ENCODE data around the gene CDH6. TPM values are rescaled to one million over a fixed set of nuclear protein-coding genes. Genes with fewer than 3 reads are reported as not detected.

CDH6 gene
- total RNA-seq, 2 donors from 2014 or later: 3.2 to 15.9 TPM

DNA sequence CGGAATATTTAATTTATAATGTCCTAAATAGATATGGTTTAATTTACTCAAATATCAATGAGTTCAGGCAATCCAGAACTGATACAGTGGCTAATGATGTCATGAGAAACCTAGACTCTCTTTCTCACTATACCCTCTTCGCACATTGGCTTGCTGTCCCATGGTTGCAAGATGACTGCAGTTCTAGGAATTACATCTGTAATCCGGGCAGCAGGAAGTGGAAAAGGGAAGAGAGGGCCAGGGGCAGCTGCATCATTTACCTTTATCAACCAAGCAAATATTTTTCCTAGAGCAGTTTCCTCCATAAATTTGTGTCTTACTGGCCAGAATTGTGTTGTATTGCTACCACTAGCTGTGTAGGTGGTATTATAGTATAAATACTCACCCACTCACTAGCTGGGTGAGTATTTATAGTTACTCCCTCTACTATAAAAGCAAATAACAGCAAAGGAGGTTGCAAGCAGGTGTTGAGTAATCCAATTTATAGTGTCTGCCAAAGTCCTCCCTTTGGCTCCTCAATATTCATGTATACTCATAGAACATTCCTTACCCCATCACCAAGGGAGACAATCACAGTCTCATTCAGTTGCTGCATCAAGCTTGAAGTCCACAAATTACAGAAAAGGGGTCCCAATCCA lies 169.6 kb downstream of the CDH6 start:
- no peak overlapping the region for H3K4me3 ChIP-seq
- H3K27me3 ChIP-seq (replicated peaks; ENCODE audit: insufficient read depth): no peaks in the 10 kb centered on the region
- no peak for DNase-seq (ENCODE audit: low spot score)
- TF ChIP-seq CTCF (IDR thresholded peaks at IDR 0.05): no peak
- no peaks in the 10 kb centered on the region for H3K4me1 ChIP-seq (ENCODE audit: control insufficient read depth in 1 of 2, low read depth in 2 of 2)
- no peaks in the 10 kb centered on the region for H3K36me3 ChIP-seq
- no peak for ATAC-seq (ENCODE audit: insufficient number of reproducible peaks, low FRiP score, low read depth)
- no peaks in the 10 kb centered on the region for H3K9me3 ChIP-seq
- no peak overlapping the region for H3K27ac ChIP-seq

DNA sequence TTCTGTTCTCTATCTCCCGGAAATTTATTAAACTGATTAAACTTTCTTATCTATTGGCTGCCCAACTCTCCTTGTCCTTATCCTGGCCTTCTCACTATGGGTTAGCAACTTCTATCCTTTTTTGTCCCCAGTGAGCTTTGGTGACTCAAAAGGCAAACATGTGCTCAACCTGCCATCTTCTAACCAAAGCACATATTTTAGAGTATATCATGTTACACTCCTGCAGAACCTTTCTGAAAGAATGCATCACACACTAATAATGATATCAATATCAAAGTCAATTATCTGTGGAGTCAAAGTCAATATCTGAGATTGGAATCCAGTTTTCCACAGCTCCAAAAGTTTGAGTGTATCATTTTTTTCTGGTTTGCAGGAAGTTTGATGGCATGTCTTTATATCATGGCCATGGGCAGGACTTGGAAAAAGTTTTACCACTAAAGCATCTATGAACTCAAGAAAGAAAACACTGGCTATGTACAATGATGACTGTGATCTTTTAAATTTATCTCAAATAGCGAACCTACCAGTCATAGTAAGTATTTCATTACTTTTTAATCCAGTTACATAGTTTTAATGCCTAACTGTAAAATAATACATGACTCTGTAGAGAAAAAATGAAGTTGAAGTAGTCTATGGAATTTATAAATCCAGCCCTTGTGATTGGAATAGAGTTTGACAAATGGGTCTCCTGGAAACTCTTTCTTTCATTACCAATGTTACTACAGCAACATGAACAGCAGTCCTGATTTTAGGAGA lies 171.6 kb downstream of the CDH6 start:
- H3K4me1 ChIP-seq (ENCODE audit: control insufficient read depth in 1 of 2, low read depth in 2 of 2): no peaks in the 10 kb centered on the region

DNA sequence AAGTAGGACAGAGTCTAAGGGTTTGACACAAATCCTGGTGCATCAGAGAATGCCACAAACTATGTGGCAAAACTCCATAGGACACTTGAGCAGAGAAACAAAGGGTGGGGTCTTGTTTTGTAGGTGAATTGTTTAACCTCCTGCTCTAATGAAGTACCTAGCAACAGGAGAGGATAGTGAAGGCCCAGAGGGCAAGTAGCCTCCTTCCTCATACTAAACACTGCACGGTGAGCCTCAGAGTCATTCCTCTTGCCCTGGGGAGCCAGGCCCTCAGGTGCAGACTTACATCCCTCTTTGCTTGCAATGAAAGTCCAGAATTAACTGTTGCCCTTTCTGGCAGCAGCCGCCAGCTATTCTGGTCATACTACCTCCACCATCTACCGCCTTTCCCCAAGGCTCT lies 172.3 kb downstream of the CDH6 start:
- no peak for TF ChIP-seq CTCF (IDR thresholded peaks at IDR 0.05)
- Histone ChIP-seq H3K27ac (no peak overlapping the region), H3K9me3 (no peaks in the 10 kb centered on the region), H3K4me1 (ENCODE audit: control insufficient read depth in 1 of 2, low read depth in 2 of 2) (no peaks in the 10 kb centered on the region), H3K27me3 (replicated peaks; ENCODE audit: insufficient read depth) (no peaks in the 10 kb centered on the region), H3K36me3 (no peaks in the 10 kb centered on the region), H3K4me3 (no peak overlapping the region)
- DNase-seq (ENCODE audit: low spot score): no peak
- no peak for ATAC-seq (ENCODE audit: insufficient number of reproducible peaks, low FRiP score, low read depth)

More for the DNA sequence above, 171.6 kb downstream of the CDH6 start:
- no peak for TF ChIP-seq CTCF (IDR thresholded peaks at IDR 0.05)
- no peak overlapping the region for H3K27ac ChIP-seq
- H3K36me3 ChIP-seq: no peaks in the 10 kb centered on the region
- ATAC-seq (ENCODE audit: insufficient number of reproducible peaks, low FRiP score, low read depth) (no peak), DNase-seq (ENCODE audit: low spot score) (no peak)
- no peak overlapping the region for H3K4me3 ChIP-seq
- H3K27me3 ChIP-seq (replicated peaks; ENCODE audit: insufficient read depth): no peaks in the 10 kb centered on the region
- no peaks in the 10 kb centered on the region for H3K9me3 ChIP-seq

DNA sequence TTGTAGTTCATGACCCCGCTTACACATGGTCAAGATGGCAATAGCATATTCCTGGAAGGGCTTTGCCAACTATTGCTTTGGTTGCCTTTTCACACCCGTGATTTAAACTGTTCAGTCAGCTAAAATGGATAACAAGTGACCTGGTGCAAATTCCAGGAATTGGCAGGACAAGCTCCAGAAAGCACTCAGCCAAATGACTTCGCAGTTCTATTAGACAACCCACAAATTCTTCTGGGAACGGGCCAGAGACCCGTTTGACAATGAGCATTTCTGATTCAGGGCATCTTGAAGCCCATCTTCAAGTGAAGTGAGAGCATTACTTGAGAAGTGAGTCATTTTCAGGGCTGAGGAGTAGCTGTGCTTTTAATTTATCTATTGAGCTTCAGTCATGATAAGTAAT lies 173.5 kb downstream of the CDH6 start:
- ATAC-seq (ENCODE audit: insufficient number of reproducible peaks, low FRiP score, low read depth): no peak
- no peak for DNase-seq (ENCODE audit: low spot score)
- H3K36me3 ChIP-seq: no peaks in the 10 kb centered on the region
- H3K9me3 ChIP-seq: no peaks in the 10 kb centered on the region
- TF ChIP-seq CTCF (IDR thresholded peaks at IDR 0.05): no peak
- no peaks in the 10 kb centered on the region for H3K27me3 ChIP-seq (replicated peaks; ENCODE audit: insufficient read depth)
- H3K4me3 ChIP-seq: no peak overlapping the region
- H3K27ac ChIP-seq: no peak overlapping the region
- no peaks in the 10 kb centered on the region for H3K4me1 ChIP-seq (ENCODE audit: control insufficient read depth in 1 of 2, low read depth in 2 of 2)

DNA sequence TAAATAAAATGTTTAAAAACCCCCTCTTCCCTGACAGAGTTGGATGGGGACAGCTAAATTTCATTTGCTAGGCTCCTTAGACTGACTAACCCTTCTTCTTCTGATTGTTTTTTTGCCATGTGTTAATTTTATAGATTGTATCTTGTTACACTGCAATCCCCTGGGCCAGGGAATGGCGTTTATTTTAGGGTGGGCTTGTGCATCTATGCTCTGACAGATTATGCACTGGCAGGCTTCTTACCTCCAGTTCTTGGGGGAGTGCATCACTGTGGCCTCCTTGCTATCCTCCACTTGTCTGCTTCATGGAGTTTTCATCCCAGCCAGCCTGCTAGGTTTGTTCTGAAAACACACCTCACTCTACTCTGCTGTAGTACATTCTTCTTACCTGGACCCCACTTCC lies 178.6 kb downstream of the CDH6 start:
- ATAC-seq (ENCODE audit: insufficient number of reproducible peaks, low FRiP score, low read depth): no peak
- Histone ChIP-seq H3K9me3 (no peaks in the 10 kb centered on the region), H3K27ac (no peak overlapping the region), H3K4me3 (no peak overlapping the region), H3K36me3 (no peaks in the 10 kb centered on the region), H3K4me1 (ENCODE audit: control insufficient read depth in 1 of 2, low read depth in 2 of 2) (no peaks in the 10 kb centered on the region), H3K27me3 (replicated peaks; ENCODE audit: insufficient read depth) (no peaks in the 10 kb centered on the region)
- TF ChIP-seq CTCF (IDR thresholded peaks at IDR 0.05): no peak
- no peak for DNase-seq (ENCODE audit: low spot score)

Measured in thoracic aorta (tissue), 2 donors.